CD14-positive monocyte (primary cell): ENCODE results near the gene PCDHGB7. TPM values are rescaled to one million over a fixed set of nuclear protein-coding genes. Genes with fewer than 3 reads are reported as not detected.

Experiments
- DNase-seq, 3 donors: peaks; one replicate each; pipeline ENCODE4 v3.0.0-alpha.2; 2011 to 2022
- H2AFZ ChIP-seq: 2 replicates; pipeline ENCODE4 v1.6.0; 2012; ENCODE audit warnings: mild to moderate bottlenecking, low read depth, low read length, inconsistent platforms; ENCODE audit not compliant: insufficient read depth, poor library complexity, severe bottlenecking
- H3K27ac ChIP-seq, 2 donors: 1 replicate in 1 of 2; 2 replicates in 1 of 2; pipeline ENCODE4 v1.5.1; 2012 to 2013; ENCODE audit warnings: low read length in 2 of 2, control low read depth in 1 of 2, inconsistent platforms in 1 of 2, low read depth in 1 of 2, mild to moderate bottlenecking in 1 of 2
- H3K27me3 ChIP-seq, 2 donors: one replicate each; pipeline versions ENCODE4 v1.6.0 to v1.6.1; 2011 to 2013; ENCODE audit warnings: low read length in 2 of 2; ENCODE audit not compliant: control insufficient read depth in 2 of 2, insufficient read depth in 2 of 2
- H3K36me3 ChIP-seq, 2 donors: replicated peaks in 1 of 2; 1 replicate in 1 of 2; 2 replicates in 1 of 2; pipeline versions ENCODE4 v1.5.1 to v1.6.1; 2012 to 2013; ENCODE audit warnings: low read length in 2 of 2, control low read depth in 1 of 2, inconsistent platforms in 1 of 2, mild to moderate bottlenecking in 1 of 2; ENCODE audit not compliant: insufficient read depth in 2 of 2, control insufficient read depth in 1 of 2
- H3K4me1 ChIP-seq, 2 donors: 1 replicate in 1 of 2; 2 replicates in 1 of 2; pipeline versions ENCODE4 v1.5.1 to v1.6.1; 2012 to 2013; ENCODE audit warnings: low read length in 2 of 2, control low read depth in 1 of 2, inconsistent platforms in 1 of 2, mild to moderate bottlenecking in 1 of 2, moderate library complexity in 1 of 2; ENCODE audit not compliant: insufficient read depth in 2 of 2, control insufficient read depth in 1 of 2
- H3K4me2 ChIP-seq: replicated peaks from 2 replicates; pipeline ENCODE3; 2012; ENCODE audit warnings: low read length, moderate library complexity, mild to moderate bottlenecking; ENCODE audit not compliant: poor library complexity, severe bottlenecking; ENCODE audit errors: extremely low read depth
- H3K4me3 ChIP-seq, 3 experiments: fragments of 200-600 bp in 1 of 3; sonication (generic) in 1 of 3; replicated peaks in 1 of 3; 1 replicate in 2 of 3; 2 replicates in 1 of 3; pipeline ENCODE4 v1.5.1; 2011 to 2013; ENCODE audit warnings: low read length in 3 of 3, mild to moderate bottlenecking in 3 of 3, control low read depth in 2 of 3, low read depth in 2 of 3, inconsistent platforms in 1 of 3, moderate library complexity in 1 of 3
- H3K79me2 ChIP-seq: 2 replicates; pipeline ENCODE4 v1.6.0; 2012; ENCODE audit warnings: mild to moderate bottlenecking, control low read depth, inconsistent platforms, low read length, moderate library complexity; ENCODE audit not compliant: insufficient read depth
- H3K9ac ChIP-seq: 2 replicates; pipeline ENCODE4 v1.6.0; 2017; ENCODE audit warnings: low read length, mild to moderate bottlenecking; ENCODE audit not compliant: insufficient read depth, poor library complexity, severe bottlenecking
- H3K9me3 ChIP-seq, 2 donors: replicated peaks in 1 of 2; 1 replicate in 1 of 2; 2 replicates in 1 of 2; pipeline versions ENCODE4 v1.5.1 to v1.6.1; 2012 to 2013; ENCODE audit warnings: low read length in 2 of 2, control low read depth in 1 of 2; ENCODE audit not compliant: control insufficient read depth in 1 of 2, insufficient read depth in 1 of 2
- H4K20me1 ChIP-seq: 2 replicates; pipeline ENCODE4 v1.6.0; 2012; ENCODE audit warnings: mild to moderate bottlenecking, low read length, control low read depth, moderate library complexity; ENCODE audit not compliant: insufficient read depth
- H3K27ac Mint-ChIP-seq, 7 donors: one replicate each; pipeline ENCODE4 v1.8.0; 2020; ENCODE audit warnings: mild to moderate bottlenecking in 7 of 7, mixed read lengths in 7 of 7, moderate library complexity in 6 of 7, inconsistent platforms in 2 of 7
- H3K27me3 Mint-ChIP-seq, 3 donors: one replicate each; pipeline ENCODE4 v1.8.0; 2021 to 2022; ENCODE audit warnings: low read depth in 3 of 3, mild to moderate bottlenecking in 3 of 3, mixed read lengths in 3 of 3, moderate library complexity in 3 of 3, inconsistent platforms in 1 of 3
- H3K36me3 Mint-ChIP-seq, 2 donors: one replicate each; pipeline ENCODE4 v1.8.0; 2020; ENCODE audit warnings: mixed read lengths in 2 of 2, inconsistent platforms in 1 of 2, mild to moderate bottlenecking in 1 of 2
- H3K4me1 Mint-ChIP-seq: one replicate; pipeline ENCODE4 v1.8.0; 2020; ENCODE audit warnings: mild to moderate bottlenecking, mixed read lengths
- H3K4me3 Mint-ChIP-seq, 2 donors: one replicate each; pipeline ENCODE4 v1.8.0; 2020; ENCODE audit warnings: mild to moderate bottlenecking in 2 of 2, mixed read lengths in 2 of 2, moderate library complexity in 1 of 2
- H3K9me3 Mint-ChIP-seq, 7 donors: one replicate each; pipeline ENCODE4 v1.8.0; 2020 to 2022; ENCODE audit warnings: mixed read lengths in 7 of 7, mild to moderate bottlenecking in 6 of 7, moderate library complexity in 6 of 7, inconsistent platforms in 2 of 7
- CTCF ChIP-seq: fragments of 200-600 bp; IDR thresholded peaks from one replicate; pipeline ENCODE4 v1.8.0; 2022; ENCODE audit warnings: antibody characterized with exemption, mild to moderate bottlenecking
- WGBS: methylation state at CpG from one replicate; pipeline ENCODE4 v1.1.5; 2013; ENCODE audit warnings: missing lambda C conversion rate; ENCODE audit not compliant: insufficient coverage; 5-methylcytosine and 5-hydroxymethylcytosine counted together
- intact Hi-C, 2 donors: fragments of 100-400 bp; cut with micrococcal nuclease; formaldehyde crosslinking; loops; one replicate each; pipeline versions ENCODE4 v1.15.0 to v1.15.1; 2023
- polyA plus RNA-seq, 3 donors: library from polyadenylated mRNA; depleted of rRNA in 1 of 3; unstranded in 2 of 3; stranded (reverse) in 1 of 3; fragments of 300-500 nt in 2 of 3; fragments of >200 nt in 1 of 3; fragmentation: Illumina TruSeq in 2 of 3; gene quantifications; 1 replicate in 2 of 3; 2 replicates in 1 of 3; pipeline ENCODE4 v1.2.3, GENCODE V29; 2012 to 2021

The PCDHGB7 gene
- polyA plus RNA-seq, 3 donors, result 0.04 TPM; not detected in 2

DNA sequence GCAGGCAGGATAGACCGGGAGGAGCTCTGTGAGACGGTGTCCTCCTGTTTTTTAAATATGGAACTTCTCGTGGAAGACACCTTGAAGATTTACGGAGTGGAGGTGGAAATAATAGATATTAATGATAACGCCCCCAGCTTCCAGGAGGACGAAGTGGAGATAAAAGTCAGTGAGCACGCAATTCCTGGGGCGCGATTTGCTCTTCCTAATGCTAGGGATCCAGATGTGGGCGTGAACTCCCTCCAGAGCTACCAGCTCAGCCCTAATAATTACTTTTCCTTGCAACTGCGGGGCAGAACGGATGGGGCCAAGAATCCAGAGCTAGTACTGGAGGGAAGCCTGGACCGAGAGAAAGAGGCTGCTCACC, 4.0 kb downstream of the PCDHGB7 start:
- H3K9me3 Mint-ChIP-seq, result peaks cover 19 to 61% (median 54%) of the 10 kb centered on the region in 7 donors

DNA sequence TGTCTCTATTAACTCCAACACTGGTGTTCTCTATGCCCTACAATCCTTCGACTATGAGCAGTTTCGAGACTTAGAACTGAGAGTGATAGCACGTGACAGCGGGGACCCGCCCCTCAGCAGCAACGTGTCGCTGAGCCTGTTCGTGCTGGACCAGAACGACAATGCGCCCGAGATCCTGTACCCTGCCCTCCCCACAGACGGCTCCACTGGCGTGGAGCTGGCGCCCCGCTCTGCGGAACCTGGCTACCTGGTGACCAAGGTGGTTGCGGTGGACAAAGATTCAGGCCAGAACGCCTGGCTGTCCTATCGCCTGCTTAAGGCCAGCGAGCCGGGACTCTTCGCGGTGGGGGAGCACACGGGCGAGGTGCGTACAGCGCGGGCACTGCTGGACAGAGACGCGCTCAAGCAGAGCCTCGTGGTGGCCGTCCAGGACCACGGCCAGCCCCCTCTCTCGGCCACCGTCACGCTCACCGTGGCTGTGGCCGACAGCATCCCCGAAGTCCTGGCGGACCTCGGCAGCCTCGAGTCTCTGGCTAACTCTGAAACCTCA, 5.3 kb downstream of the PCDHGB7 start:
- no peak overlapping the region for H3K4me2 ChIP-seq
- Mint-ChIP-seq H3K27me3 (peaks cover 79 to 97% (median 90%) of the 10 kb centered on the region in 3 donors), H3K36me3 (peaks cover 7 to 30% of the 10 kb centered on the region in 2 donors), H3K9me3 (peaks cover 22 to 63% (median 59%) of the 10 kb centered on the region in 7 donors), H3K27ac (no peak overlapping the region), H3K4me3 (peak overlapping the region in 1 of 2 donors; percentile 77), H3K4me1 (peaks cover 28% of the 10 kb centered on the region)
- no peak overlapping the region for H3K4me3 ChIP-seq
- no peaks in the 10 kb centered on the region for H3K36me3 ChIP-seq
- no peaks in the 10 kb centered on the region for H4K20me1 ChIP-seq
- WGBS, result 30% methylated on average over 42 of the region's 42 CpGs
- DNase-seq, result no peak
- H3K79me2 ChIP-seq, result no peaks in the 10 kb centered on the region
- peaks cover 51 to 60% of the 10 kb centered on the region in 2 donors for H3K9me3 ChIP-seq
- no peak for TF ChIP-seq CTCF
- no peak overlapping the region for H2AFZ ChIP-seq
- intact Hi-C loops, result loop anchor here (5.0 kb wide), 2 partner anchors 134 to 139 kb away; no protein-coding TSS in a partner anchor
- H3K27me3 ChIP-seq, result peaks cover 83 to 100% of the 10 kb centered on the region in 2 donors
- peaks cover 16 to 17% of the 10 kb centered on the region in 2 donors for H3K4me1 ChIP-seq
- no peak overlapping the region for H3K27ac ChIP-seq
- H3K9ac ChIP-seq, result no peak overlapping the region

More for the DNA sequence above, 4.0 kb downstream of the PCDHGB7 start:
- Histone ChIP-seq H3K27ac (no peak overlapping the region), H3K4me1 (peaks cover 19 to 21% of the 10 kb centered on the region in 2 donors), H3K4me3 (peak overlapping the region; percentile 37 to 77 (median 54)), H3K79me2 (no peaks in the 10 kb centered on the region), H3K36me3 (no peaks in the 10 kb centered on the region), H3K4me2 (peak overlapping the region; percentile 89), H3K9me3 (peaks cover 41 to 47% of the 10 kb centered on the region in 2 donors), H4K20me1 (no peaks in the 10 kb centered on the region), H3K9ac (no peak overlapping the region), H2AFZ (peak overlapping the region; percentile 84), H3K27me3 (peaks cover 80 to 100% of the 10 kb centered on the region in 2 donors)
- H3K27me3 Mint-ChIP-seq, result peaks cover 76 to 89% (median 85%) of the 10 kb centered on the region in 3 donors
- H3K27ac Mint-ChIP-seq, result peak overlapping the region in 2 of 7 donors; percentile 41 to 73
- peak overlapping the region; percentile 84 to 92 for H3K4me3 Mint-ChIP-seq
- no peak for DNase-seq
- intact Hi-C loops, result loop anchor here (5.0 kb wide), 2 partner anchors 136 to 141 kb away; no protein-coding TSS in a partner anchor
- WGBS, result 7% methylated on average over 5 of the region's 13 CpGs
- H3K36me3 Mint-ChIP-seq, result peaks cover 7 to 30% of the 10 kb centered on the region in 2 donors
- no peak for TF ChIP-seq CTCF
- peaks cover 32% of the 10 kb centered on the region for H3K4me1 Mint-ChIP-seq
